ENCODE results near the gene RBPJ.

Gene RBPJ

DNA sequence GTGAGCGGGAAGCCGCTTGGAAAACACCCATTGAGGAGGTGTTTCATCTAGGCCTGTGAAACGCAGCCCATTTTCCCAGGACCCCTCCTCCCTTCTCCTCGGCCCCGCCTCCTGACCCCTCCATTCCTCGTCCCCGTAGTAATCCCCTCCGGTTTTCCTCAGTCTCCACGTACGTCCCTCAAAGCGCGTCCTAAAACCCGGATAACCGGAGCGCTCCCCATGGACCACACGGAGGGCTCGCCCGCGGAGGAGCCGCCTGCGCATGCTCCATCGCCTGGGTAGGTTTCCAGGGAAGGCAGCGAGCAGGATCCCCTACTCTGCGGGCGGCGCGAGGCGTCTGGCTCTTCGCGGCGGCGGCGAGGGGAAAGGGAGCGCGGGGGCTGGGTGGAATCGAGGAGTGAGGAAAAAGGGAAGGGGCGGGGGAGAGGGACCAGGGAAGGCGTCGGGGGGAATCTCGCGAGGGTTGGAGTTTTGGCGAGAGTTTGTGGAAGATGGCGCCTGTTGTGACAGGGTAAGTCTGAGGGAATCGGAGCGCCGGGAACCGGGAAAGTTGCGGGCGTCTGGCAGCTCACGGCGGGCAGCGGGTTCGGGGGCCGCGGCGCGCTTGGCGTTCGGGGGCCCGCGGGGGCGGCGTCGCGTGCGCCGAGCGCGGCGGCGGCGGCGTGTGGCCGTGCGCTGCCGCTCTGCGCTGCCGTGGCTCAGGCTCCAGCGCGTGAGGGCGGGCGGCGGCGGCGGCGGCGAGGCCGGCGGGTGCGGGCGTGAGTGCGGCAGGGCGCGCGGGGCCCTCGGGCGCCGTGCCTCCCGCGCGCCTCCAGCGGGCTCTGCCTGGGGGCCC lies at the start of gene RBPJ:
Gene RBPJ, plus strand, starts transcription at position 477 of the 835 bp plus-strand sequence. Its CDS starts 15 bp downstream, at position 492.
- DNase-seq (ENCODE audit: low read depth in 2 of 2): peak; percentile 67 to 68

DNA sequence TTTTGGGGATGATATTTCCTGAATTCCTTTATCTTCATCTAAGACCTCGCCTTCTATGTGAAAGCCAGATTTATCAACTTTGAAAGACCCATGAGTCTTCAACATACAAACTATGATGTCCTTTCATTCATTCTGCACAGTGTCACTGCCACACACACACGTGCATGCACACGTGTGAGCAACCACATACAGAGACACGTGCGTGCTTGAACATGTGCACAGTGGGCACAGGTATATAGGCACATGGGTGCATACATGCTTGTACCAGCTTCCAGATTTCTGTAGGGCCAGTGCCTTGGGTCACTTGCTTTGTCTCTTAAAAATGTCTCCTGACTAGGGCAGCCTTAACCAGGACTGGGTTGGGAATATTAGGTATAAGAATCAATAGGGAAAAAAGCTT lies 49.1 kb upstream of the RBPJ start:
- no peak for DNase-seq (ENCODE audit: low read depth in 2 of 2)

DNA sequence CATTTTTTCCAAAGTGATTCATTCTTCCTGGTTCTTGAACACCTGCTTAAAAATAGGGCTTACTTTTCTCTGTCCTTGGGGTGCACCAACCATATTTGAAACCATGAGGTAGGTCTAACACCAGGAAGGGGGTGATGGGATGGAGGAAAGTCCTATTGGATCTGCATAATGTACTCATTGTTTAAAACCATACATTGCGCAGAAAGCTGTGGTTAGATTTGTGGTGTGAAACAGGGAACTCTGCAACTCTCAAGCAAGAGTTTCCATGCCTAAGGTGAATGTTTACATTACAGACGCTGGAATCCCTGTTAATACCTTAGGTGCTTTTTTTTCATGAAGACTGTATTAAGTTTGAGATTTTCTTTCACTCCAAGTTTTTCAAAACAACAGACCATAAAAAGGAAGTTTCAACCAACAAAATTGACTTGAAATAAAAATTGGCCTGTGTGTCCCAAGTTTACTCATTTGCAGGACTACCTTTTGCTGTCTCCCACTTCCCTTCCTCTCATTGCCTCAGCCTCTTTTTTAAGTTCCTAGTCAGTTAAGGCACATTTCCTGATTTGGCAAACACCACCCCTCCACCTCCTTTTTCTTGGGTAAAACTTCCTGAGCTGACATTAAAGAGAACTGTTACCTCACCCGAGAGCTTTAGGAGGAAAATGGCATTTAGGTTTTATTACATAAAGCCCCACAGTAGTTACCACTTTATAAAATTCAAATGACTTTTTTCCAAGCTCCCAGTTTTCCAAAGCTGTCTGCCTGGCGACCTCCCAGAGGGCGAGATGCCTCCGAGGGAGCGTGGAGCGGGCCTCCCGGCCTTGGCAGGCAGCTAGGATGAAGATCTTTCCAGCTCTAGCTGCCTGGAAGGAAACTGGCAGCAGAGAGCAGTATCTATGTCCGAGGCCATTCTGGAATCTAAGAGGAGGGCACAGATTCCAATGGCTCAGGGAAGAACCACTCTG lies 47.9 kb upstream of the RBPJ start:
- DNase-seq (ENCODE audit: low read depth in 2 of 2): no peak

DNA sequence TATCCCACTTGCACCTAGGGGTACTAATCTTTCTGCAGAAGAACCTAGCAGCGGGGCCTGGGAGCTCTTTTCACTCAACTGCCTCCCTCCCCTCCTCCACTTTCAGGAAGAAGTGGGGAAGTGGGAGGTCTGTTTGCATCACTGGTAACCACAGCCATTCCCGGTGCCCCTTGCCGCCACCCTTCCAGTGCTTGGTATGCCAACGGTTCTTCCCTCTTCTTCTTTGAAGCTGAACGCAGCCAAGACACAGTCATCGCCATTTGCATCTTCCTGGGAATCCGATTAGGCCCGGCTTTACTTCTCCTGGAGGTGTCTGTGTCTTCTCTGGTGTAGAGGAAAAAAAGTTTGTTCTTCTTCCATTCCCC lies 47.2 kb upstream of the RBPJ start:
- no peak for DNase-seq (ENCODE audit: low read depth in 2 of 2)

DNA sequence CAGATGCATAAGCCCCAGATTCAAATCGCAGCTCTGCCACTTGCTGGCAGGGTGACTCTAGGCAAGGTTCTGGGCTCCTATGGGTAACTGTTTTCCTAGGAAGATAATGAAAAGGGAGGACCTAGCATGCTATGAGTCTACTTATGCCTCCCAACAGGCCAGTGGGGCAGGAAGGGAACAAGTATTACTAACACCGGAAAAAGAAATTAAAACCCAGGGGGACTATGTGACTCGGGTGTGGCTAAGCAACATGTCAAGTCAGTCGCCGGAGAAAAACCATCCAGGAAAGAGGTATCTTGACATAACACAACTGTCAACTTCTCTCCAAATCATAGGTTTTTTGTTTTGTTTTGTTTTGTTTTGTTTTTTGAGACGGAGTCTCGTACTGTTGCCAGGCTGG lies 45.5 kb upstream of the RBPJ start:
- DNase-seq (ENCODE audit: low read depth in 2 of 2): no peak

DNA sequence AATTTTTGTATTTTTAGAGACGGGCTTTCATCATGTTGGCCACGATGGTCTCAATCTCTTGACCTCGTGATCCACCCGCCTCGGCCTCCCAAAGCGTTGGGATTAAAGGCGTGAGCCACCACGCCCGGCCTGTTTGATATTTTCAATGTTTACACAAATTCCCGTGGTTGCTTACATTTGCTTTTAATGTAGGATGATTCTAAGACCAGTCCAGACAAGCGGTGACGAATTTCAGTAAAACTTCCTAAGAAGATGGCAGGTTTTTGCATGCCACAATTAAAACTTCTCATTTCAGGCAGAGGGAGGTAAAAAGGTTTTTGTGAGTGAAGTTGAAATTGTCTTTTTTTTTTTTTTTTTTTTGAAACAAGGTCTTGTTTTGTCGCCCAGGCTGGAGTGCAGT lies 41.4 kb upstream of the RBPJ start:
- no peak for DNase-seq (ENCODE audit: low read depth in 2 of 2)

DNA sequence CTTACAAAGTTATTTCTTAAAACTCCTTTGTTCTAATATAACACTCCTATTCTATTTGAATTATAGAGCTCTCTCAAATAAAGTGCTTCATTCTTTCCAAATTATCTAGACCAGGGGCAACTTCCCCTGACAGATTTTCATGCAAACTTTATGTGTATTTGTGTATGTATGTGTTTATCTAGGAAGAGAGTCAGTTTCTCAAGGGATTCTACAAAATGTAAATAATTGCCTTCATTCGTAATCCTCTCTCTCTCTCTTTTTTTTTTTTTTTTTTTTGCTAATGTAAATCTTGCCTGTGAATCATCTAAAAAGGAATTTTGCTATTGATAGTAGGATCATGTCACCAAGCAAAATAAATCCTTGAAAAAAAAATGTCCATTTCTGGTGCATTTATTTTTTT lies 38.9 kb upstream of the RBPJ start:
- DNase-seq (ENCODE audit: low read depth in 2 of 2): no peak

DNA sequence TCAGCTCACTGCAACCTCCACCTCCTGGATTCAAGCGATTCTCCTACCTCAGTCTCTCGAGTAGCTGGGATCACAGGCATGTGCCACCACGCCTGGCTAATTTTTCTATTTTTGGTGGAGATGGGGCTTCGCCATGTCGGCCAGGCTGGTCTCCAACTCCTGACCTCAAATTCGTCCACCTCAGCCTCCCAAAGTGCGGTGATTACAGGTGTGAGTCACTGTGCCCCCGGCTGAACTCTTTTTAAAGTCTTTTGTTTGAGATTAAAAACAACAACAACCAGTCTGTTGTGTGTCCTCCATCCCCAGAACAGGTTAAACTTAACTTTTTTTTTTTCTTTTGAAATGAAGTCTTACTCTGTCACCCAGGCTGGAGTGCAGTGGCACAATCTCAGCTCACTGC lies 36.3 kb upstream of the RBPJ start:
- no peak for DNase-seq (ENCODE audit: low read depth in 2 of 2)

DNA sequence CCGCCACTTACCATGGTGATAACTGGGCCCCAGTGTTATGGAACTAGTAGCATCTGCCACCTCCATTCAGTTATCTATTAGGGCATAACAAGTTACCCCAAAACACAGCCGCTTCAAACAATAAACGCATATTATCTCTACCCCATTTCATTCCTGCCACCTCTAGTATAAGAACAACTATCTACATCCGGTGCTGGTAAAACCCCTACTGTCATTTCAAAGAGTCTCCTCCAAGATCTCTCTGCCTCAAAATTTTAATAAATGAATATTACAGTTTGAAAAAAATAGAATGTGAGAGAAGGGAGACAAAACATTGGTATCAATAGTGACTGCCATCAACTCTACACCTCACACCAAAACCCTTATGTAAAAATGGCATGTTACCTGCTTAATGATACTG lies 35.5 kb upstream of the RBPJ start:
- no peak for DNase-seq (ENCODE audit: low read depth in 2 of 2)

DNA sequence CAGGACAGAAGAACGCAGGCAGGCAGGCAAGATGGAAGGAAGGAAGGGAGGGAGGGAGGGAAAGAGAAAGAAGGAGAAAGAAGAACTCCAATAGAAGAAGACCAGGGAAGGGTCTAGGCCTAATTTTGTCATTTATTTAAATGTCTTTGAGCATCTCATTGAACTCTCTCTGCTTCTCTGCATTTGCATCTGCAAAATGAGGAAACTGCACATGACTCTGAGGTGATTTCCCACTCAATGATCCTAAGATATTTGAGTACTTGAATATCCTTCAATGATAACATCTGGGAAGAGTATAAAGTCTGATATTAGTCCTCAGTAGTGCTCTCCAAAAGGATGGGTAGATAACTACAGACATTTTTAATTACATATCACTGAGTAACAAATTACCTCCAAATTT lies 33.1 kb upstream of the RBPJ start:
- DNase-seq (ENCODE audit: low read depth in 2 of 2): no peak

DNA sequence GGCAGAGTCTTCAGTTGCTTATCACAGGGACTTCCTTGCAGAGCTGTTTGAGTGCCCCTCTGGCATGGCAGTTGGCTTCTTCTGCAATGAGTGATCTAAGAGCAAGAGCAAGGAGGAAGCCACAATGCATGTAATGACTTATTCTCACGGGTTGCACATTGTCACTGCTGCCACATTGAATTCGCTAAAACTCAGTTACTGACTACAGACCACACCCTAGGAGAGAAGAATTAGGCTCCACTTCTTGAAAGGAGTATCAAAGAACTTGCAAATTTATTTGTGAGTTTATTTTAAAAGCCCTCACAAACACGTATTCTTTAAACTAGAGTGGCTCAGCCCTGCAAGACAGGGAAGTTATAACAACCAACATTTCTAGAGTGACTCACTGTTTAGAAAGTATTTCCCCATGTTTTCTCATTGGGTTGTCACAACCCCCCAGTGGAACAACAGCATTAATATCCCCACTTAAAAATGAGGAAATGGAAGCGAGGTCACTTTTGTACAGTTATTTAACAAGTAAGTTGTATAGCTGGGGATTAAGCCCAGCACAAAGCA lies 32.4 kb upstream of the RBPJ start:
- DNase-seq (ENCODE audit: low read depth in 2 of 2): no peak

DNA sequence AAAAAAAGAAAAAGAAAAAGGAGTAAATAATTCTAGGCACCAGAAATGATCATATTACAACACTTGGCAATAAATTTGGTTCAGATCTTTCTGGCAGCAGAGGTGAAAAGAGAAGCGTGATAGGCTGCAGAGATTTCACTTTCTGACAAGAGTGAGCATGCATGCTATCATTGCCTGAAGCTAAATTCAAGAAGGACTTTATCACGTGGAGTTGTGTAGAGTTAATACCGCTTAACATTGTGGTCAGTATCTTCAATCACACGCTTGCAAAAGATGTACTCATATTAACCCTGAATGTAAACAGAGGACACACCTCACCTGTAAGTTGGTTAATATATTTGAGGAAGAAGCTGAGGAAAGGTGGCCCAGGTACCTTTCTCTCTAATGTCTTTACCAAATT lies 31.4 kb upstream of the RBPJ start:
- DNase-seq (ENCODE audit: low read depth in 2 of 2): no peak

DNA sequence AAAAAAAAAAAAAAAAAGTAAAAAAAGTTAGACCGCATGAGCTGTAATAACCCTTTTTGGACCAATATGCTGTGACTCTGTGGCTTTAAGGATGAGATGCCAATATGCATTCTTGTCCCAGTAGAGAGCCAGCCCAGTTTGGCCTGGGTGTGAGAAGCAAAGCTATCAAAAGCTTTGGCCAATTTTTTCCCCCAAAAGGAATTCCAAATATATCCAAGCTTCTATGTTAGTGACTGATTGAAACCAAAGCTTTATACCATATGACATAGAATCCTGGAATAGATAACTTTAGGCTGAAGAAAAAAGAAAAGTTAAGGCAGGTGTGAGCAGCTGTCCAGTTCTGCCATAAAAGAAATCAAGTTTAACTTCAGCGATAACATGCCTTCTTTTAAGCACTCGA lies 30.5 kb upstream of the RBPJ start:
- no peak for DNase-seq (ENCODE audit: low read depth in 2 of 2)

DNA sequence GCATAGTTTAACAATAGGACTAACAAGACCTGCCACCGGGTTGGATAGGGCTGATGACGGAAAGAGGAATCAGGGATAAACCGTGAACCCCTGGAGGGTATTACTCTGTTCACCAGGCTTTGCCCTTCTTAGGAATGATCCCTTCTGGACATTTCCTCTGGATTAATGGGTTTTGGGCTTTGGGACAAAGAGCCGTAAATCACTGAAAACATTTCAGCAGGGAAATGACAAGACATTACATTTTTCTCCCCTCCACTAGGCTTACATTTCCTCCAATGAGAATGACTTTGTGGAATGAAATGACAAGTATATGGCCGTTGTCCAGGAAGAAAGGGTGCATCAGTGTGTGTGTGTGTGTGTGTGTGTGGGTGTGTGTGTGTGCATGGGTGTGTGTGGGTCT lies 25.9 kb upstream of the RBPJ start:
- no peak for DNase-seq (ENCODE audit: low read depth in 2 of 2)

DNA sequence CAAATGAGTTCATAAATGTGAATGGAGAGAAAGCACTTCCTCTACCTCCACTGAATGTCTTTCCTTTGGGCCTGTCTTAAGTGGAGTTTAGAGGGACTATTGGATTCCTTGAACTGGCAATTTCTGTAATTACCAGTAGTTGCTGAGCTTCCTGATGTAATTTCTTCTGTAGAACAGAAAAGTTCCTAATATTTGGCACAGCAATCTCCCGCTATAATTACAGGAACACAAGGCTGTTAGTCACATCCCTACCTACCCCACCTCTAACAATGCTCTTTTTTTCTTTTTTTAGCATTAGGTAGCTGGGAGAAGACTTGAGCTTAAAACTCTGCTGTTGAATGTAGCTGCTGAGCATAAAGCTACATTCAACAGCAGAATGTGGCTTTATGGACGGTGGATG lies 24.8 kb upstream of the RBPJ start:
- no peak for DNase-seq (ENCODE audit: low read depth in 2 of 2)

DNA sequence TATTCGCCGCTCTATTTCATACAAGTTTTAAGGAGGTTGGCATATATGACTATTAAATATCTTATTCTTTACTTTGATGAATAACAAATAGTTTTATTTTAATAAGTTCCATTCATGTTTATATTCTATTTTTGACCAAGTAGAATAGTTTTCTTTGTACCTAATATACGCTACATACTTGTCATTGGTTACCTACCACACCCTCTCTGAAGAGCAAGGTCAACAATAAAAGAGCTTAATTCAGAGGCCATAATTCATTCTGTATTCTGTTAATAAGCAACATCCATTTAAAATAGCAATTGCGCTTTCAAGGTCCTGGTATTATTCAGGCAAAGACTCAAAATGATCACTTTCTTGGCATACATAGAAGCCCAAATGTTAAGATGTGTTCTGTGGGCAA lies 24.3 kb upstream of the RBPJ start:
- no peak for DNase-seq (ENCODE audit: low read depth in 2 of 2)

DNA sequence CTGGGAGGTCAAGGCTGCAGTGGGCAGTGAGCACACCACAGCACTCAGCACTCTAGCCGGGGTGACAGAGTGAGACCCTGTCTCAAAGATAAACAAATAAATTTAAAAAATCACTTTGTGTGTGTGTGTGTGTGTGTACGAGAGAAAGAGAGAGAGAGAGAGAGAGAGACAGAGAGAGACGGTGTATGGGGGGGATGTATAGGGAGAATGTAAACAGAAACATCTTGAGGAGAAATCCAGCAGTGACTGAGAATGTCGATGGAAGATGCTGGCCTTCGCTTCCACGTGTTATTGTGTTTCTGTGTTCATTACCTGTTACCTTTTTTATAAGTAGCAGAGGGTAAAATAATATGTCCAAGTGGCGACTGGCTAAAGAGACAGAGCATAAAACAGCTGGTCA lies 23.6 kb upstream of the RBPJ start:
- DNase-seq (ENCODE audit: low read depth in 2 of 2): no peak

DNA sequence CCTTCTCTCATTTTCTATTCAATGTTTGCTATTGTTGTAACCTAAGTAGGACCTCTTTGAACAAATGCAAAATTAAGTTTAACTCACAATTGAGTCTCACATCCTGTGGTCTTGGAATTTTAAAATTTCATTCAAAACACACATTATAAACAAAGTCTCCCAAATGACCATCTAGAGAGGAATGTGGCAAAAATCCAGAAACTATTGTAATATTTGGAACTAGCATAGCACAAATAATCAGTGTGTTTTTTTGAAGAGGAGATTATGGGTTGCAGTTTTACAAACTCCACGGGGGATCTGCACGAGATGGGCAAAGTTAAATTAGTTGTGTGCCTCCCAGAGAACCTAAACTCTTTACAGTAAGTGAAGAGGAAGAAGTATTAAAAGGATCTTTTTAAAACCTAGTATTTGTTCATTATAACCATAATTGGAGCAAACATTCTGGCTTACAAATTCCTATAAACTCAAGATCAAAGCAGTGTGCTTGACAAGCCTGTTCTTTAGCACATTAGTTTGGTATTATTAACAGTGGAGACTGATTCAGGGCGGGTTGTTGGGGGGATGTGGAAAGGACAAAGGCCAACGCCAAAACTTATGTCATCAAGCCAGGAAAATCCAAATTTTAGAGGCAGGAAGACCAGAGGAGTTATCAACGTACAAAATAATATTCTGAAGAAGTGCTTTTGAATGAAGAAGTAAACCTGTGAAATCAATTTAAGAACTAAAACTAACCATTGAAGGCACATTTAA lies 22.4 kb upstream of the RBPJ start:
- DNase-seq (ENCODE audit: low read depth in 2 of 2): no peak

DNA sequence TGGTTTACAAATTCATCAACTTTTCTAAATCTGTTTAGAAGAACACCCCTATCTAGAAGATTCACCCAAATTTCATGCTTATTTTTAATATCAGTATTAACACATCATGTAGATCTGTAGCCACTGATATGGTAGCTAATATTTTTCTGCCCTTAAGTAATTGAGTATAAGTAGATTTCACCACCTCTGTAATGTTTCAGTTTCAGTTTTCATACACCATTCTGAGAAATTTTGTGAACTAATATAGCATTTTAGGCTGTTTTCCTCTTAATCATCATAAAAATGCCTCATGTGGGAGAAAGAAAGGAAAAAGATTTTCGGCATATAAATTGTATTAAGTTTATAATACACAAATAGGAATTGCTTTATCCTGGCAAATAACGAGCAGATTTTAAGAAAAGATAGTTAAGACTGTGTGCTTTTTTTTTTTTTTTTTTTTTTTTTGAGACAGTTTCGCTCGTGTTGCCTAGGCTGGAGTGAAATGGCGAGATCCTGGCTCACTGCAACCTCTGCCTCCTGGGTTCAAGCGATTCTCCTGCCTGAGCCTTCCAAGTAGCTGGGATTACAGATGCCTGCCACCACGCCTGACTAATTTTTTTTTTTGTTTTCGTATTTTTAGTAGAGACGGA lies 21.4 kb upstream of the RBPJ start:
- no peak for DNase-seq (ENCODE audit: low read depth in 2 of 2)

DNA sequence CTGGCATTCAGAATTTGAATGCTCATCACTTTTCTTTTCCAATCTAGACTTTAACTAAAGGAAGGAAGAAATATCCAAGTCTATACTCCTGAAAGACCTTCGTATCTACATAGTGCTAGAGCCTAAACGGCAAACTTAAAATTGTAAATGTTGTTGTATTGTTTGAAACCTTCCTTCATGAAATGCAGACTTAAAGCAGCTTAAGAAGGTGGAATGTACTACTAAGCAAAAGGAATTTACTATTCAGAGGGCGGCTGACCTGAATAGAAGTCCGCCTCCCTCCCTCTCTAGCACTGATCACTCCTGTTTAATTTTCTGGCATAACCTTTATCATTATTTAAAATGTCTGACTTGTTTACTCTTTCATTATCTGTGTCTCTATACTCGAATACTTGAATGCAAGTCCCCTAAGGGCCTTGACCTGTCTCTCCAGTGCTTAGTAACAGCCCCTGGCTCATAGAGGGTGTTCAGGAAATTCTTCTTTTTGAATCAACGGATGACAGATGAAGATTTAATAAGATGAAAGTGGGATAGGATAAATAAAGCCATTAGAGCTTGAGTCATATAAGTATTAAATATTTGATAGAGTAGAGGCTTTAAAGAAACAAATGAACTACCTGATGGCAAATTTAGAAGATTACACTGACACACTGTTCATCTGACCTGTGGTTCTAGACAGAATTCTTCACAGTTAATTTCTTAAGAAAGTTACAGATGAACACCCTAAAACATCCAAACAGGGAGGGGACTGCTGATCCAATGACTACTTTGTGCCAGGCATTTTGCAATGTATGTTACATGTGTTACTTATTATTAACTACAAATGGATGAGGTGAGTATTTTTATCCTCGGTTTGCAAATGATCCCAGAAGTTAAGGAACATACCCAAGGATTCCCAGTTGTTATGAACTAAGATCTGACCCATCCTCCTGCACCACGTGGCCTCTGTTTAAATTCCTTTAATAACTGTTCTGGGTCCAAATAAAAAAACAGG lies 20.2 kb upstream of the RBPJ start:
- no peak for DNase-seq (ENCODE audit: low read depth in 2 of 2)
